Left renal cortex interstitium (tissue), 4 donors: ENCODE measurements around the gene HLF. TPM values are rescaled to one million over a fixed set of nuclear protein-coding genes. Genes with fewer than 3 reads are reported as not detected.

Experiments
- DNase-seq, 4 donors: peaks; one replicate each; pipeline ENCODE4 v3.0.0-alpha.2; 2013; ENCODE audit warnings: low read depth in 4 of 4, low spot score in 2 of 4, missing footprints in 1 of 4
- polyA plus RNA-seq, 4 donors: library from polyadenylated mRNA; unstranded; fragments of 120-200 nt; gene quantifications; one replicate each; pipeline ENCODE4 v1.2.1, GENCODE V29; 2013; ENCODE audit not compliant: insufficient read length in 4 of 4

The HLF gene
- polyA plus RNA-seq, 4 donors = 4.2 to 6.5 (median 5.5) TPM

DNA sequence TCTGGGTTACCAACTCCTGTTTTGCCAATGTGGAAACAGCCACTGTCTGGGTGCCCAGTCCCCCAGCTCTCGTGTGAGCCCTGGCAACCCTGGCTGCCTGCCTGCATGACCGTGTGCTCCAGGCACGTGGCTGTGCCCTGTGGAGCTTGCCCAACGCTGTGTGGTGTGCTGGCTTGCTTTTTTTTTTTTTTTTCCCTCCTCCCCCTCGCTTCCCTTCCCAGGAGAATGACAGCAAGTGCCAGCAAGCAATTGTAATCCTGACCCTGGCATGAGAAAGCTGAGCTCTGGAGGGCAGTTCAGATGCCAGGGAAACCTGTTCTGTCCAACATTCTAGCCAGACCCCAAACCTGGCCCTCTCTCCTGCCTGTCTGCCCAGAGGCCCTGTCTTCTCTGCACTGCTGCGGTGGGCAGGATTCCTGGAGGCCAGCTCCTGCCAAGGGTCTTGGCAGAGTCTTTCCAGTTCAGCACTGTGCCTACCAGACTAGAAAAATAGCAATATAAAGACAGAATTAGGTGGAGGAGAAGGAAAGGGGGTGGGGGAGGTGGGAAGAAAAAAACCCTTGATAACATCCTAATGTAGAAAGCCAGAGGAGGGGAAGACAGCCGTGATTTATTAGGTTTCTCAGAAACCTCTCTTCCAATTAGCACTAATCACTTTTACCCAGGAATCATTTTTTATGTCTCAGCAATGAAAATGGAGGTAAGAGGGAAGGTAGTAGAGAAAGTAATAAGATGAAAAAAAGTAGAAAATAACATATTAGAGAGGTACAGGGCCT lies 9.0 kb downstream of the HLF start:
- no peak for DNase-seq

GRCh38 chr17:55274355-55275255 lies 9.8 kb downstream of the HLF start:
- DNase-seq = no peak

DNA sequence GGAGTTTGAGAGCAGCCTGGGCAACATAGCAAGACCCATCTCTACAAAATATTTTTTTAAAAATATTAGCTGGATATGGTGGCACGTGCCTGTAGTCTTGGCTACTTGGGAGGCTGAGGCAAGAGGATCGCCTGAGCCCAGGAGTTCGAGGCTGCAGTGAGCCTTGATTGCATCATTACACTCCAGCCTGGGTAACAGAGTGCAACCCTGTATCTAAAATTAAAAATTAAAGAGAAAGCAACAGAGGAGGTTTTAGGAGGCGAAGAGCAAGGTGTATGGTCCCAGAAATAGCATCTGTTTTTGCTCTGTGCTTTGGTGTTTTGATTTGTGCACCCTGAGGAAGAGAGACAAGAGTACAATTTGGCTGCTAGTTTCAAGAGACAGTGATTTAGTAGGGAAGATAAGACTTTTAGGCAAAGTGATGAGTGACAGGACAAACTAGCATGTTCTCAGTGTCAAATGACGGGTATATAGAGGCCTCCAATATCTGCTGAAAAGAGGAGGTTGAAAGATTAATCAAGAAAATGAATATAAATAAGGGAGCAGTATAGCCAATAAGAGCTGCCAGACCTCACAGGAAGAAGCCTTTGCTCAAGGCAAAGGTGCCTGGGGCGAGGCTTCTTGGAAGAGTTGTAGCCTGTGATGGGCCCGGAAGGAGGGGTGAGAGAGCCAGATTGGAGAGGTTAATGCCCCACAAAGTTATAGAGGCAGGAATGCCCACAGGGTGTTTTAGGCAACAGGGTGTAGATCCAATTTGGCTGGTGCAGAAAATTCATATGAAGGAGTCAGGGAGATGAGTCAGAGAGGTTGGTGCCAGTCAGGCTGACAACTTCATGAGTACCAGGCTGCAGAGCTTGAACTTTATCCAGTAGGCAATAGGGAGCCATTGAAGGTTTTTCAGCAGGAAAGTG lies 11.4 kb downstream of the HLF start:
- no peak for DNase-seq

DNA sequence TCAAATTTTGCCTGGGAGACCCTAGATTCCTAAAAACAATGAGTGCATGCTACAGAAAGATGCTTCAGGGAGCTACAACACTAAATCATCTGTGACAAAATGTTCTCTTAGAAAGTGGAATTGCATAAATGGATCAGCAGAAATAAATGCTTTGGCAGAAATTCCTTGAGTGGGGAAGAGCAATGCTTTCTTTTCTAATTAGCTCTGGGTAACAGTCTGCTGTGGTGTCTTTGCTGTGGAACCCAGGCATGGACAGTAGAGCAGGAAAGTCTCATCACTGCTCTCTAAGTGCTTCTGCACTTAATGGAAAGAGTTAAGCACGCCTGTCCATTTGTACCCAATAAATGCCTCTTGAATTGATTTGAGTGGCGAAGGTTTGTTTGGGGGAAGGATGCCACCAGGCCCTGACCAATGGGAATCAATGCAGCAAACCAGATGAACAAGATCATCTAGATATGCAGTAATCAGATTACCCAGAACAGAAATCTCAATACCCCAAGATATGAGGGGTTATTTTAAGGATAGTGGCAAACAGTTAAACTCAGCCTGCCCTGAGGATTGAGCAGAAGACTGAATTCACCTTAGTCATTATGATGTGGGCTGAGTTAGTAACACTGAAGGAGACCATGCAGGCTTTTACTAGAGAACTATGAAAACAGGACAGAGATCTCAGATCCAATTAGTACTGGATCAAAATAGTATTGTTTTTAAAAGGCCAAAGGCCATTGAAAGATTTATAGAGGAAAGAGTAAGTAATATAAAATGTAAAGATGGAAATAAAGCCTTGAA lies 13.6 kb downstream of the HLF start:
- DNase-seq = no peak

- DNase-seq = no peak
Observed at GRCh38 chr17:55279203-55279602, 14.4 kb downstream of the HLF start.

GRCh38 chr17:55279788-55280187 lies 15.0 kb downstream of the HLF start:
- DNase-seq = no peak

GRCh38 chr17:55280212-55280611 lies 15.5 kb downstream of the HLF start:
- no peak for DNase-seq

- no peak for DNase-seq
Observed at GRCh38 chr17:55281649-55282378, 17.1 kb downstream of the HLF start.

GRCh38 chr17:55282379-55282702 lies 17.6 kb downstream of the HLF start:
- no peak for DNase-seq

DNA sequence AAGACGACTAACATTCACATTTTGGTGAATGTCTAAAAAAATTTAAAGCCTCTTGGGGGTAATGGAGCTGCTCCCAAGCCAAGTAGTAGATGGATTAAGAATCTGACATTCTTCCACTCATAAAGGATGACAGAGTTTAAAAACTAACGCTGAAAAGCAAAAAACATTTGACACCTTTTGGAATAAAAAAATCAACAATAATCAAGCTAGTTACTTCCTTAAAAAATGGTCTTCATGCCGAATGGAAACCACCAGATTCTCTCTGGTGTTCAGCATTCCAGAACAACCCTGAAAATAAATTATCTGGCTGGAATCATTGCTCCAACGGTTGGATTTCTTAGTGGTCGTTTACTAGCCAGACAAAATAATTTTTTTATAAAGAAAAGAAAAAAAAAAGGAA lies 18.0 kb downstream of the HLF start:
- no peak for DNase-seq

DNA sequence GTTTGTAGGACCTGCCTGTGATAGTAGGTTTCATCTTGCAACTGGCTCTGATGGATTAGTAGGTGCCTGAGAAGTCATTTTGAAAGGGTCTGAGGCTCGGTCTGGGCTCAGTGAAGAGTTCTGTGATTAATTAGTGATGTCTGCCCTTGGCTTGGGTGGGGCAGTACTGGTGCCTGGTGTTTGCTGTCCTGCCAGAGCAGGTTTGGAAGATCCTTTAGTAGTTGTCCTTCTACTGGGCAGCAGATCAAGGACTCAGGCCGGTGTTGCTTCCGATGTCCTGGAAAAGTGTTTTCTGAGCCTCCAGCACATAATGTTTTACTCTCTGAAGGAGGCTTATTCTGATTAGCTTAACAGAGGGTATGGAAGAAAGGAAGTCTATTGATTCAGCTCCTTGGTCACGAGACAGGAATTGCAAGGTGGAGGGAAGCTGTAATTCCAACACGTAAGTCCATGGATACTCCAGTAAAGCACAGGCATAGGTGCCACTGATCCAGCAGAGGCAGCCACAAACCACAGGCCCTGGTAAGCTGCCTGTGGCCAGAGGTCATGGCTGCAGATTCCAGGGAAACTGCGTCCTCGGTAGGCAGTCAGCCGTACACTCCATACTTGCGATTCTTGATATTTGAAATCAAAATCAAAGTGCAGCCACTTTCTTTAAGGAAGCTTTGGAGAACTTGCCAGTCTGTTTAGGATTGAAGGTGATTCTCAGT lies 18.7 kb downstream of the HLF start:
- no peak for DNase-seq

DNA sequence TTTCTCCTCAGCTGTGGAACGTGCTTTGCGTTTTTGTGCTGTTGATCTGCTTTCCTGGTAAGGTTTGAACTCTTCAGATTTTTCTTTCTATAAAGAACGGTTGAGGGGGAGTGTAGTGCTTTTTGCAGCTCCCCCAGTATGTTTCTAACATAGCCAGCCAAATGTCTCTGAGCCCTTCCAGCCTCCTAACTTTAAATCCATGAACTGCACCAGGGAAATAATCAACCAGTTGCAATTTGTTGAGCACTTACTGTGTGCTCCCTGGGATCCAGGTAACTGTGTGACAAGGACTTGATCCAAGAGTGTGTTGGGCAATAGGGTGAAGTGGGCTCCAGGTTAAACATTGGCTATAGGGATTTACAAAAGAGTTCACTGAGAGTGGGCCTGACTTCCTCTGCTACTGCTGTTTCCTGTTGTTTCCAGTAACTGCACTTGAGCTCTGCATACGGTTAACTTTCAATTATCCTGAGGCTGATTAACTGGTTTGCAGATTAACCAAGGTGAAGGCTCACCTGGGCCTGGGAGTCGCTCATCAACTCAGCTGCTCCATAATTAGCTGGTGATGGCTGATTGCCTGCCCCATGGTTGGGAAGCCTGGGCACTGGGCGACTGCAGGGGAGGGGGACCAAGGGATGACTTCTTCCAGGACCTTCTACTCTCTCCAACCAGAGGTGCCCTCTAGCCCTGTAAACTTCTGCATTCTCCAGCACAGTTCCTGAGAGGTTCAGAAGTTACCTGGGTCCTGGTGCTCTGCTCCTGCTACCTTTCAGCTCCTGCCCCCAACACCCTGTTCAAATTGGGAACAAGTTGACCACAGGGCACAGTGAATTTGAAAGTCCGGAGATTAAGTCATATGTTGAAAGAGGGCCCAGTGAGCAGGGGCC lies 19.5 kb downstream of the HLF start:
- DNase-seq = peak in 1 of 4 donors; percentile 50

DNA sequence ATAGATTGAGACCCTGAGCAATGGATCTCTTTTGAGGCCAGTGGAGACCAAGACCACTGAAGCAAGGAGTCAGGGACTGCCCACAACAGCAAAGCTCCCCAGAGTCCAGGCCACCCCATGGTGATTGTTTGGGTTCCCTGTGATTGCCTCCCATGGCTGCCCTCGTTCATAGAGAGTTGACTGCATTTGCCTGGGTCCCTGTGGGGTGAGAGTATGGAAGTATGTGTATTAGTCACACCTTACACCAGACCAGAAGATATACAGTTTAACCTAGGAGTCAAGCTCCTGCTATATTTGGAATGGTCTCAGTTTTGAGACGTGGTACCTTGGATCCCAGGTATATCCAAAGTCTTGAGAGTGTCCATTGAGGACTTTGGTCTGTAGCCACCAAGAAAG lies 20.2 kb downstream of the HLF start:
- DNase-seq = no peak

- peak in 1 of 4 donors; percentile 53 for DNase-seq
Observed at GRCh38 chr17:55285340-55286301, 20.9 kb downstream of the HLF start.

DNA sequence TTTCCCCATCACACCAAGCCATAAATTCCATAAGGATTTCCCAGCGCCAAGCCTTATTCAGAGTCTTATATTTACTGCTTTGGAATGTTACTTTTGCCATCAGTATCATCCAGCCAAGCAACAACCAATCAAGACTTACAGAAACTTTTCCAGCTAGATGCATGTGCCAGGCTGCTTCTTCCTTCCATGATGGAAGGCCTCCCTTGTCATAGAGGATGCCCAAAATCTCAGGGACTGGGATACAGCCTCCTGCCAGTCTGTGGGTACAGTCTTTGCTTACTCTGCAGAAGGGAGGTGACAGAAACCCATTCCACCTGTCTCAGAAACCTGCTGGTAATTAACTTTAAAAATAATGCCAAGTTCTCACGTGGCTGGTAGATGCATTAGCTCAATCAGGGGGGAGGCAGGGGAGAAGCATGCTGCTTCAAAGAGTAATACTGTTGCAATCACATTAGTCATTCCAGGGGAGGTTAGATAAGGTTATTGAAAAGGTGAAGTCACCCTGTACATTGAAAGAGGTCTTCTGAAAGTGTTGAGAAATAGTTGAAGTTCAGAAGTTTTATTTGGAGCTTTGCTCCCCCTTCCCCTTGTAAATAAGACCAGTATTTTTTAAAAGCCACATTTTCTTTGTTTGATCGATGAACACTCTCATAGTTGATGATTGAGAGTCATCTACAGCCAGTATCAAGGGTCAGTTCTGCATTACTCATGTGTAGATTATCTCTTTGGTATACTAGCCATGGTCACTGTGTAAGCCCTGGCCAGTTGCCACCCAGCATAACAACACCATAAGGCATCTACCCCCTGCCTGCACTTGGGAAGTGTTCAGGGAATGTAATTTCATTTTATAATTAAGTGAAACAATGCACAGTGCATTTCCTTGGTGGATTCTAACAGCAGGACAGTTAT lies 22.2 kb downstream of the HLF start:
- no peak for DNase-seq
